IPS DF 6.9 (cell line): ENCODE results near the gene CPXM1.

Source experiments
- DNase-seq: peaks from one replicate; pipeline ENCODE4 v3.0.0-alpha.2; 2013; ENCODE audit warnings: low read depth, low spot score
- H3K27ac ChIP-seq: one replicate; pipeline ENCODE4 v1.5.1; 2013; ENCODE audit warnings: low read length, control low read depth
- H3K27me3 ChIP-seq: 2 replicates; pipeline ENCODE4 v1.6.1; 2013; ENCODE audit warnings: mild to moderate bottlenecking, low read length; ENCODE audit not compliant: control insufficient read depth, insufficient read depth
- H3K36me3 ChIP-seq: 2 replicates; pipeline ENCODE4 v1.6.1; 2013; ENCODE audit warnings: low read length; ENCODE audit not compliant: control insufficient read depth, insufficient read depth
- H3K4me1 ChIP-seq: 2 replicates; pipeline ENCODE4 v1.6.1; 2013; ENCODE audit warnings: low read length; ENCODE audit not compliant: control insufficient read depth, insufficient read depth
- H3K4me3 ChIP-seq: 2 replicates; pipeline ENCODE4 v1.5.1; 2013; ENCODE audit warnings: mild to moderate bottlenecking, low read length
- H3K9me3 ChIP-seq: 2 replicates; pipeline ENCODE4 v1.6.1; 2013; ENCODE audit warnings: low read length, inconsistent platforms; ENCODE audit not compliant: control insufficient read depth, insufficient read depth
- WGBS: extraction: QIAGEN DNeasy Blood & Tissue Kit; methylation state at CpG from one replicate; pipeline ENCODE4 v1.1.7; 2013; ENCODE audit warnings: mixed read lengths, missing lambda C conversion rate; ENCODE audit not compliant: insufficient read length, insufficient coverage; 5-methylcytosine and 5-hydroxymethylcytosine counted together

The CPXM1 gene

DNA sequence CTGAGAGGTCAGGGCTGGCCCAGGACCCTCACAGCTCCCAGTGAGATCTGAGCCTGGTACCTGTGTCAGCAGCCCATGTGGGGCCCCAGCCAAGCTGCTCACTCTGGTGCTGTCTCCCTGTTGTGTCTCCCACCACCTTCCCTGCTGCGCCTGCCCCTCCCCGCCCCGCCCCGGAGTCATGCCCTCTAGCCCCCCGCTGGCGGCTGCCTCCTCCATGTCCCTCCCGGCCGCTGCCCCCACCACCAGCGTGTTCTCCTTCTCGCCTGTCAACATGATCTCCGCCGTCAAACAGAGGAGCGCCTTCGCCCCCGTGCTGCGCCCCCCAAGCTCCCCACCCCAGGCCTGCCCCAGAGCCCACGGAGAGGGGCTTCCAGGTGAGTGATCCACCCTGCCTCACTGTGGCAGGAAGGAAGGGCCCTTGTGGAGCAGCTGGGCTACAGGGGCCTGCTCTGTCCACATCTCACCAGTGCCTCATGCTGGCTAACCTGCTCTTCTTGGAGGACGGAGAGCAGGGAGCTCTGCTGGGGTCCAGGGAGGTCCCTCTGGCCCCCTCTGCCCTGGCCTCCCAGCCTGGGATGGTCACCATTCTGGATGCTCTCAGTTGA, 44.9 kb downstream of the CPXM1 start:
- H3K27ac ChIP-seq, result no peak overlapping the region
- WGBS, result no CpG with 5 or more reads among the region's 18 CpGs
- no peaks in the 10 kb centered on the region; the same call in 1 of the 2 replicates for H3K36me3 ChIP-seq
- DNase-seq, result no peak
- no peak overlapping the region for H3K4me3 ChIP-seq
- no peaks in the 10 kb centered on the region for H3K9me3 ChIP-seq
- H3K27me3 ChIP-seq, result peaks cover 19% of the 10 kb centered on the region
- peaks cover 5% of the 10 kb centered on the region for H3K4me1 ChIP-seq

DNA sequence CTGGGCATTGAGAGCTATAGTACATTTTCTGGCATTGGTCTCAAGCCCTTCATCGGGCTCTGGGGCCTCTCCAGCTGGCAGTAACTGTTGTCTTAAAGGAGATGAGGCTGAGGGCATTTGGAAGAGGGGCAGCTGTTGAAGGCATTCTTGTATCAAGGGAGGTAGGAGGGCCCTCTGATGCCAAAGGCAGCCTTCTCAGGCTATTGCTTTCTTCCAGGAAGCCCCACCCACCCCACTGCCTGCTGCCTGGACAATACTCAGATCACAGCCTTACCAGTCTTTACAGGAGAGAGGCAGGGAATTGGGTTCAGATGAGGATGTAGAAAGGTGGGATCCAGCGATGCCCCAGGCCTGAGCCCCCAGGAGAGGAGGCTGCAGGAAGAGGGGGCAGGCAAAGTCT, 46.0 kb downstream of the CPXM1 start:
- peaks cover 30% of the 10 kb centered on the region for H3K27me3 ChIP-seq
- no peak overlapping the region for H3K4me3 ChIP-seq
- H3K27ac ChIP-seq, result no peak overlapping the region
- DNase-seq, result no peak
- peaks cover 8% of the 10 kb centered on the region for H3K4me1 ChIP-seq
- no peaks in the 10 kb centered on the region for H3K9me3 ChIP-seq
- H3K36me3 ChIP-seq, result no peaks in the 10 kb centered on the region; the same call in 1 of the 2 replicates
- no CpG with 5 or more reads among the region's 2 CpGs for WGBS

DNA sequence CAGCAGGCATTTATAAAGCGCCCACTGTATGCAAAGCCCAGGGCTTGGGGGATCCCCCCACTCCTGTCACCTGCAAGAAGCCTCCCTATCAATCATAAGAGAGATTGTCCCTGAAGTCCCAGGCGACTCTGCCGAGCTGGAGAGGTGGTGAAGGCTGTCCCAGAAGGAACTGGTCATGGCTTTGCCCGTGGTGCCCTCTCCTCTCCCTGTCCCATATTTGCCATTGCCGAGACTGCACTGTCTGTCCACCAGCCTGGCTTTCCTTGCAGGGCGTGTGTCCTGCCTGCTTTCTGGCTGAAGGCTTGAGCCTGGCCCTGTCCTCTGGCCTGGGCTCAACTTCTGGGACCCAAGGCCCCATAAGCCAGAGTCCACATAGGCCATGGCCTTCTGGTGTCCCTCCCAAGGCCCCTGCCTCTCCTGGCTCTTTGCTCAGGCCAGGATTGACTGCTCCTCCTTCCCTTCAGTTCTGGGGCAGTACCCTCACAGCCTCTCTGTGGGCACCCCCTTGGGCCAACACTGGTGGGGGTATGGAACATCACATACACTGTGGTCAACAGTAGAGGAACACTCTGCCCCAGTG, 46.9 kb downstream of the CPXM1 start:
- no peak for DNase-seq
- H3K4me3 ChIP-seq, result no peak overlapping the region
- H3K9me3 ChIP-seq, result no peaks in the 10 kb centered on the region
- H3K4me1 ChIP-seq, result peaks cover 16% of the 10 kb centered on the region
- no peak overlapping the region for H3K27ac ChIP-seq
- no peaks in the 10 kb centered on the region; the same call in 1 of the 2 replicates for H3K36me3 ChIP-seq
- H3K27me3 ChIP-seq, result peaks cover 39% of the 10 kb centered on the region
- no CpG with 5 or more reads among the region's 6 CpGs for WGBS

DNA sequence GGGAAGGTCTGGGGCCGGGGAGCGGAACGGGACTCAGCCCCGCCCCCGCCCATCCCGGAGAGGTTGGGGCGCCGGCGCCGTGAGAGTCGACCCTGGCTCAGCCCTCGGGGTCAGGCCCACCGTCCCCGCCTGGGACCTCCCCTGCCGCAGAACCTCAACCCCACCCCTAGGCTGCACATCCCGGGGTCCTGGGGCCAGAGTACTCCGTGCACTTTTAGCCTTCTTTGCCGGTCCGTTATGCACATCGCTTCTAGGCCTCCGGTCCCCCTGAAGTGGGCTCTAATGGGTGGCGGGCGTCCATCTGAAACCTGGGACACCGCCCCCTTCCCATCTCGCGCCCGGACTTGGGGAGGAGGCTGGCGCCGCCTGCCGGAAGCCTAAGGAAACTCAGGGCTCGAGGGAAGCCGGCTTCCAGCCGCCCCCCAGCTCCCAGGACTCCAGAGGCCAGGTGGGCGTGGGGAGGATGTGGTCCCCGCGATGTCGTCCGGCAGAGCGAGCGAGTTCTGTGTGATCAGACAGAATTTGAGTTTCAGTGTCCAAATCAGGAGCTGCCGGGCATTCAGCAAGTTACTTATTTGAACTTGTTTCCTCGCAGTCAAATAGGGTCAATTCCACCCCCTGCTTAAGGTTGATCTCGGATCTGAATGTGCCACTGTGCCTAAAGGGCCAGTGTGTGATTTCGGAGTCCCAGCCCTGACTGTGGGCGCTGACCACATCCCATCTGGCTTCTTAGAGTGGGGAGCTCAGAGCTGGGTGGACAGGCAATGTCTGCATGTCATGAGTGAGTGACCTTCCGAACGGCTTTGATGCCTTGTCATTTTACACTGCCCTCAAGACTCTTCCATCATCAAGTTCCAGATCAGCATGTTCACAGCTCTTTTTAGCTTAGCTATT, 47.6 kb downstream of the CPXM1 start:
- Histone ChIP-seq H3K9me3 (no peaks in the 10 kb centered on the region), H3K27me3 (peaks cover 45% of the 10 kb centered on the region), H3K4me3 (peak overlapping the region; percentile 51; the same call in 1 of the 2 replicates), H3K4me1 (peaks cover 19% of the 10 kb centered on the region), H3K36me3 (no peaks in the 10 kb centered on the region; the same call in 1 of the 2 replicates), H3K27ac (no peak overlapping the region)
- WGBS, result no CpG with 5 or more reads among the region's 47 CpGs
- no peak for DNase-seq

DNA sequence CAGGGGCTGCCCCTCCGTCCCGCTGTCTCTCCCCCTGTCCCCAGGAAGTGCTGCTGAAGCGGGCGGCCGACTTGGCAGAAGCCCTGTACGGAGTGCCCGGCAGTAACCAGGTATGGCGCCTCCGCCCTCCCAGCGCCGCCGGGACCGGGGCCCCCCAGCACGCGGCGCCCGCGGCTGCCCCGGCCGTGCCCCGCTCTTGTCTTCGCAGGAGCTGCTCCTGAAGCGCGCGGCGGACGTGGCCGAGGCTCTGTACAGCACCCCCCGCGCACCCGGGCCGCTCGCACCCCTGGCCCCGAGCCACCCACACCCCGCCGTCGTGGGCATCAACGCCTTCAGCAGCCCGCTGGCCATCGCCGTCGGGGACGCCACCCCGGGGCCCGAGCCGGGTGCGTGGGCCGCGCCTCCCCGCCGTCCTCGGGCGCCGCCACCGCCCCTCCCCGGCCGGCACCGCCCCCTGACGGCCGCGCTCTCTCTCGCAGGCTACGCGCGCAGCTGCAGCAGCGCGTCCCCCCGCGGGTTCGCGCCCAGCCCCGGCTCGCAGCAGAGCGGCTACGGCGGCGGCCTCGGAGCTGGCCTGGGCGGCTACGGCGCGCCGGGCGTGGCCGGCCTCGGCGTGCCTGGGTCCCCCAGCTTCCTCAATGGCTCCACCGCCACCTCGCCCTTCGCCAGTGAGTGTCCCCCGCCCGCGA, 48.4 kb downstream of the CPXM1 start:
- H3K4me1 ChIP-seq, result peaks cover 19% of the 10 kb centered on the region
- H3K36me3 ChIP-seq, result no peaks in the 10 kb centered on the region; the same call in 1 of the 2 replicates
- H3K27me3 ChIP-seq, result peaks cover 47% of the 10 kb centered on the region
- peak overlapping the region; percentile 51 for H3K4me3 ChIP-seq
- H3K27ac ChIP-seq, result no peak overlapping the region
- H3K9me3 ChIP-seq, result no peaks in the 10 kb centered on the region
- DNase-seq, result no peak
- WGBS, result no CpG with 5 or more reads among the region's 93 CpGs

DNA sequence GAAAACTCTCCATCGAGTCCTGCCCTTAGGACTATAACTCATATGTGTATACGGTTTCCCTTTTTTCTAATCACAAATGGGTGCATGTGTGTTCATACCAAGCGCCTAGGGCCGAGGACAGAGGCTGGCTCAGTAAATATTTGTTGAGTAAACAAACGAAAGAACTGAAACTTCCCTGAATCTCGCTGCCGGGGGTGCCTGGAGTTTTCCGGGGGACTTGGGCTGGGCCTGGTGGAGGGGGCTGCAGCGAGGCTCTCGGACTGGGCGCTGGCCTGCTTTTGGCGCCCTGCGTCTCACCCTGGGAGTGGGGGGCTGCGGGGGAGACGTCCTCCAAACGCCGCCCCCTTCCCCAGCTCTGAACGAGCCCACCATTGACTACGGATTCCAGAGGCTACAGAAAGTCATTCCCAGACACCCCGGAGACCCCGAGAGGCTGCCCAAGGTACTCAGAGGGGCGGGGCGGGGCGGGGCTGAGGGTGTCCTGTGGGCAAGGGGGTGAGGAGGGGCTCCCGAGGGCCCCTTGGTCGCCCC, 49.0 kb downstream of the CPXM1 start:
- WGBS, result no CpG with 5 or more reads among the region's 26 CpGs
- peak overlapping the region; percentile 51; the same call in 1 of the 2 replicates for H3K4me3 ChIP-seq
- peaks cover 47% of the 10 kb centered on the region for H3K27me3 ChIP-seq
- DNase-seq, result no peak
- H3K4me1 ChIP-seq, result peaks cover 19% of the 10 kb centered on the region
- no peaks in the 10 kb centered on the region for H3K9me3 ChIP-seq
- H3K27ac ChIP-seq, result no peak overlapping the region
- H3K36me3 ChIP-seq, result no peaks in the 10 kb centered on the region; the same call in 1 of the 2 replicates

DNA sequence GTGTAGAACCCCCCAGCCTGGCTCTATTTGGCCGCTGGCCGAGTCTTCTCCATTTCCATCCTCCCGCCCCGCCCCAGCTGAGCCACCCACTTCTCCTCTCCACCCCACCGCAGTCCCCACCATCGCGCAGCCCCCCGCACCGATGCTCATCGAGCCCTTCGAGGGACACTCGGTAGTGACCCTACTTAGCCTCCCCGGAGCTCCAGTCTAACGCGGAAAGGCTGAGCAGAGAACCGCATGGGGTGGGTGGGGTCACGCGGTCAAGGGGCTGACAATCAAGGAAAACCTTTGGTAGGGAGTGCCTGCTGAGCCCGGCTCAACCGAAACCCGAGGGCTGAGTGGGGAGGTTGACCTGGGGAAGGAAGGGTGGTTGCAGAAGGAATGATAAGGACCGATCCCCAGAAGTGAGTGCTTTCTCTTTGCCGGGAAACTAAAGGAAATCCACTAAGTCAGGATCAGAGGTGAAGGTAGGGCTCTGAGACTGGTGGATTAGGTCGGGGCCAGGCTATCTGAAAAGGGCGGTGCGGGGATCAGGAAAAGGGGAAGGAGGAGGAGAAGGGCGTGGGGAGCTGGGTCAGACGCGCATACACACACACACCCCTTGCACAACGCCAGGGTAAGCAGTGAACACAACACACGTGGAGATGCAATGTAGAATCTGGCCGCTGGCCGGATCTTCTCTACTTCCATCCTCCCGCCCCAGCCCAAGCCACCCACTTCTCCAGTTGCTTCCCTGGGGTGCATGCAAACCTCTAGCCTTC, 49.8 kb downstream of the CPXM1 start:
- DNase-seq, result no peak
- H3K27ac ChIP-seq, result no peak overlapping the region
- peak overlapping the region; percentile 31; the same call in 1 of the 2 replicates for H3K4me3 ChIP-seq
- peaks cover 47% of the 10 kb centered on the region for H3K27me3 ChIP-seq
- H3K4me1 ChIP-seq, result peaks cover 17% of the 10 kb centered on the region
- H3K9me3 ChIP-seq, result no peaks in the 10 kb centered on the region
- H3K36me3 ChIP-seq, result no peaks in the 10 kb centered on the region; the same call in 1 of the 2 replicates
- WGBS, result no CpG with 5 or more reads among the region's 34 CpGs

DNA sequence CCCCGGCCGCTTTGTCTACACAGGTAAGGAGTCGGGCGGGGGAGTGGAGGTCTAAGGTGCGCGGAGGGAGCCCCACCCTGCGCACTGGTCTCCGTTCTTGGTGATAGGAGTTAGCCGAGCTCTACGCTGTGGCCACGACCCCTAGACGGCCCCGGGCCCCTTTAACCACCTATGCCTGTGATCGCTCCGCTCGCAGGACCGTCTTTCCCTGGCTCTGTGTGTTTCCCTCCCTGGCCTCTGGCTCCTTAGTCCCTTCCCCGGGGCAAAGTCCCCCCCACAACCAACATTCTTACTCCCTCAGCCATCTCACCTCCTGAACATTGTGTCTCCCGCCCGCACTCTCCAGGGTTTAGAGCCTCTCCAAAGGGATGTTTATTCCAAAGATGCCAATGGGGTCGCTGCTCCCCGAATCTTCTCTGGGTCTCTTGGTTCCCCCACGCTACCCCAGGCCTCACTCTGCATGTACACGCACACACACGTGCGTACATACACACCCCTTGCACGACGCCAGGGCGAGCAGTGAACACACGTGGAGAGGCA, 50.4 kb downstream of the CPXM1 start:
- peak overlapping the region; percentile 31; the same call in 1 of the 2 replicates for H3K4me3 ChIP-seq
- H3K27me3 ChIP-seq, result peaks cover 47% of the 10 kb centered on the region
- no CpG with 5 or more reads among the region's 30 CpGs for WGBS
- DNase-seq, result no peak
- no peaks in the 10 kb centered on the region for H3K9me3 ChIP-seq
- H3K4me1 ChIP-seq, result peaks cover 19% of the 10 kb centered on the region
- H3K36me3 ChIP-seq, result no peaks in the 10 kb centered on the region; the same call in 1 of the 2 replicates
- H3K27ac ChIP-seq, result no peak overlapping the region

DNA sequence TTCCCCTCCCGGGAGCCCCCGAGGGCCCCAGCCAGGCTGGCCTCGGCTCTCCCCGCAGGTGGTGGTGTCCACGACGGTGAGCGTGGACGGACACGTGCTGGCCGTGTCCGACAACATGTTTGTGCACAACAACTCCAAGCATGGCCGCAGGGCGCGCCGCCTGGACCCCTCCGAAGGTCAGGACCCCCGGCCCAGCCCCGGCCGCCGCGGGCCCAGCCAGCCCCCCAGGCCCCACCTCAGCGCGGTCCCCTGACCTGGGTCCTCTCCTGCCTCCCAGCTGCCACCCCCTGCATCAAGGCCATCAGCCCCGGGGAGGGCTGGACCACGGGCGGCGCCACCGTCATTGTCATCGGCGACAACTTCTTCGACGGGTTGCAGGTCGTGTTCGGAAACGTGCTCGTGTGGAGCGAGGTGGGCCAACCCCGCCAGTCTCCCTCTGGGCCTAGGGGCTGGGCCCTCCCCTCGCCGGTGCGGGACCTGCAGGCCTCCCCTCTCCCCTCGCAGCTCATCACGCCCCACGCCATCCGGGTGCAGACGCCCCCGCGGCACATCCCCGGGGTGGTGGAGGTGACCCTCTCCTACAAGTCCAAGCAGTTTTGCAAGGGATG, 51.0 kb downstream of the CPXM1 start:
- no peaks in the 10 kb centered on the region for H3K9me3 ChIP-seq
- no CpG with 5 or more reads among the region's 49 CpGs for WGBS
- H3K27me3 ChIP-seq, result peaks cover 47% of the 10 kb centered on the region

More for the DNA sequence above, 51.0 kb downstream of the CPXM1 start:
- DNase-seq, result no peak
- no peak overlapping the region for H3K27ac ChIP-seq
- no peaks in the 10 kb centered on the region; the same call in 1 of the 2 replicates for H3K36me3 ChIP-seq
- peaks cover 19% of the 10 kb centered on the region for H3K4me1 ChIP-seq
- peak overlapping the region; percentile 7; the same call in 1 of the 2 replicates for H3K4me3 ChIP-seq
